Caki2 (cell line): ENCODE measurements around the gene CTSD. TPM values are rescaled to one million over a fixed set of nuclear protein-coding genes. Genes with fewer than 3 reads are reported as not detected.
"Not testable (repeated sequence)": the region's sequence is repeated elsewhere in the genome, so short reads cannot be mapped to it uniquely, and the experiment has no call there.

Source experiments
- DNase-seq: peaks from one replicate; pipeline ENCODE4 v3.0.0-alpha.2; 2015; ENCODE audit warnings: low read depth
- in situ Hi-C: cut with HindIII; loops from 2 replicates; pipeline ENCODE4 v1.10.0; 2016; ENCODE audit warnings: low sequenced_read_pairs, low pct_unique_long_range_greater_than_20kb, mixed read lengths
- total RNA-seq: library from RNA; depleted of rRNA; stranded (reverse); fragments of >200 nt; shearing (Covaris generic); gene quantifications from 2 replicates; pipeline ENCODE4 v1.2.3, GENCODE V29; 2014; ENCODE audit warnings: low replicate concordance

CTSD gene
- total RNA-seq, 1 experiment from 2014 or later: 1,654 TPM

DNA sequence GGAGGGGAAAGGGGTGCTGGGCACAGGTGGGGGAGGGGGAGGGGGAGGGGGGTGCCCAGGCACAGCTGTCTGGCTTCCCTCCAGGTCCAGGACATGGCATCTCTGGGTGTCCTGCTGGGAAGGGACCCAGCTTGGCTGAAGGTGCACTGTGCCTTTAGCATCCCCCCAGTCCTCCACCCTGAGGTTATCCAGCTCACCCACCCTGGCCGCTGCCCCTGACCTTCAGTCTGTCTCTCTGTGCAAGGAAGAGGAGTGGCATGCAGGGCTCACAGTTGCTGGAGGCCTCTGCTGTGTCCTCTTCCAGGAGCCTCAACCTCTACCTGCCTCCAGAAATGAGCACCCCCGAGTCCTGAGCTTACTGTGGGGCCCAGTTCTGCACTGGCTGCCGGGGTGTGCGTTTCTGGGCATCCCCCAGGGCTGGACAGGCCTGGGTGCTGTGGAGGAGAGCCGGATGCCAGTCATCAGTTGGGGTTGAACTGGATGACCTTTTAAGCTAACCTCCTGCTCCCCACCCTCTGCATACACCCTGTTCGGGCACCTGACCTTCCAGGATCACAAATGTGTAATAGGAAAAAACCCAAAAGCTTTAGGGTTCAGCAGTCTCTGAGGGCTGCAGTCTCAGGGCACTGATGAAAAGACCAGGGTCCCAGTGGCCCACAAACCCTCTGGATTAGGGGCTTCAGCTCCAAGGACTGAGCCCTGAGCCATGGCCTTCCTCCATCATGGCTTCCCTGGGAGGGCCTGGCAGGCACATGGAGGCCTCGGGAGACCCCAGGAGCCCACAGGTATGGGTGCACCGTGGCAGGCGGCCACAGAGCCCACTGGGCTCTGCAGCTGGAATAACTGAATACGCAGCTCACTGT is 9.6 kb upstream of the CTSD start:
- DNase-seq: no peak
- in situ Hi-C loops: no loop called here

DNA sequence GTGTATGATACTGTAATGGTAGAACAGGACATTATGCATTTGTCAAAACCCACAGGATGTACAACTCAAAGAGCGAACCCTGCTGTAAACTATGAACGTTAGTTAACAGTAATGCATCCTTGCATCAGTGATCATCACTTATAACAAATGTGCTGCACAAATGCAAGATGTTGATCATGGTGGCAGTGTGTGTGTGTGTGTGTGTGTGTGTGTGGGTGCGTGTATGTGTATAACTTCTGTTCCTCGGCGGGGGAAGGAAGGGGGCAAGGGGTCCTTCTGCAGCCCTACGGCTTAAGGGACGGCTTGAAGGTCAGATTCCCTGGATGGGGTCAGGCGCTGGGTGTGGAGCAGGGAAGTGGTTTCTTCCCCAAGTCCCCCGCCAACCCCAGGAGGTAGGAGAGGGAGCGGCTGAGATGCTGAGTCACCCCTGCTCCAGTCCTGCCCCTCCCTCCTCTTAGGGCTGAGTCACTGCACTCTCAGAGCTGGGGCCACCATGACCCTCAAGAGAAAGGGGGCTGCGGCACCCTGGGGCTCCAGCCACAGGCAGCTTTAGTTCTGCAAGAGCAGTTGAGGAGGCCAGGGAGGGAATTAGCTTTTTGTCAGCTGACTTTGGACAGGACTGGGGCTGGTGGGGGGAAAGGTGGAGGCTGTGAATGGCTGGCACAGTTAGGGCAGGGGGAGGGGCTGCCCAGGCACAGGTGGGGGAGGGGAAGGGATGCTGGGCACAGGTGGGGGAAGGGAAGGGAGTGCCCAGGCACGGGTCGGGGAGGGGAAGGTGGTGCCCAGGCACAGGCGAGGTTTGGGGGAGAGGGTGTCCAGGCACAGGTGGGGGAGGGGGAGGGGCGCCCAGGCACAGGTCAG is 8.8 kb upstream of the CTSD start:
- DNase-seq: peak; percentile 98
- in situ Hi-C loops: no loop called here

DNA sequence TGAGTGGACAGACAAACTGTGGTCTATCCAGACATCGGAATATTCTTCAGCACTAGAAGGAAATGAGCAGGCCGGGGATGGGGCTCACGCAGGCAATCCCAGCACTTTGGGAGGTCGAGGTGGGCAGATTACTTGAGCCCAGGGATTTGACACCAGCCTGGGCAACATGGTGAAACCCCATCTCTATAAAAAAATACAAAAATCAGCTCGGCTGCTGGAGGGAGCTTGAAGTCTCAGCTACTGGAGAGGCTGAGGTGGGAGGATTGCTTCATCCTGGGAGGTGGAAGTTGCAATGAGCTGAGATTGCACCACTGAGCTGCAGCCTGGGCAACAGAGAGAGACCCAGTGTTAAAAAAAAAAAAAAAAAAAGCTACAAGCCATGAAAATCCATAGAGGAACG is 8.0 kb upstream of the CTSD start:
- in situ Hi-C loops: no loop called here
- no peak for DNase-seq

DNA sequence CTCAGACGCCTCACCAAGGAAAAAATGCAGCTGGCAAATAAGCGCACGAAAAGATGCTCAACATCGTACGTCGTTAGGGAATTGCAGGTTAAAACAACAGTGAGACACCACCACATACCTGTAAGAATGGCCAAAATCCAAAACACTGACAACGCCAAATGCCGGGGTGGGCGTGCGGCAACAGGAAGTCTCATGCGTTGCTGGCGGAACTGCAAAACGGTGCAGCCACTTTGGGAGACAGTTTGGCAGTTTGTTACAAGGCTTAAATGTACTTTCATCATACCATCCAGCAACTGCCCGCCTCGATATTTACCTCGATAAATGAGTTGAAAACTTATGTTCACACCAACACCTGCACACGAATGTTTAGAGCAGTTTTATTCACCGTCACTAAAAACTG is 7.5 kb upstream of the CTSD start:
- no peak for DNase-seq
- in situ Hi-C loops: no loop called here

DNA sequence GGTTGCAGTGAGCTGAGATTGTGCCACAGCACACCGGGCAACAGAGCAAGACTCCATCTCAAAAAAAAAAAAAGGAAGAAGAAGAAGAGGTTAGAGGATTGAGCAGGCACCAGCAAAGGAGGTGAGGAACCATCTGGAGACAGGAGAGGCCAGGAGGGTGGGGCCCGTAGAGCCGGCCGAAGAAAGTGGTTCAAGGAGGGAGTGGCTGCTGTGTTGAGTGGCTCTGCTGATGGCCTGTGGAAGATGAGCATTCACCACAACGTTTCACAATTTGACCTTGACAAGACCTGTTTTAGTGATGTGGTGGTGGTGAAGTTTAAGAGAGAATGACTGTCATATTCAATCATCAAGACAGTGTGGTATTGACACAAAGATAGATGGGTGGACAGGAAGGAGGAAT is 6.8 kb upstream of the CTSD start:
- in situ Hi-C loops: no loop called here
- DNase-seq: no peak

DNA sequence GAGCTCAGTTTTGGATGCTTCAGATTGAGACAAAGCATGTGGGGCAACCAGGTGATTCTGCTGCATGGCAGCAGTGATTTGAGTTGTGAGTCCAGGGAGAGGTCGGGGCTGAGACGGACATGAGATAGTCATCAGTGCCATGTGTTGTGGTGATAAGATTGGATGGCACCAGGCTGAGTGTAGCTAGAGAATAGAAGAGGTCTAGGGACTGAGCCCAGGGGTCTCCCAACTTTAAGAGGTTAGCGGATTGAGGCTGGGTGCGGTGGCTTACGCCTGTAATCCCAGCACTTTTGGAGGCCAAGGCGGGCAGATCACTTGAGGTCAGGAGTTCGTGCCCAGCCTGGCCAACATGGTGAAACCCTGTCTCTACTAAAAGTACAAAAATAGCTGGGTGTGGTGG is 6.3 kb upstream of the CTSD start:
- DNase-seq: no peak
- in situ Hi-C loops: no loop called here

DNA sequence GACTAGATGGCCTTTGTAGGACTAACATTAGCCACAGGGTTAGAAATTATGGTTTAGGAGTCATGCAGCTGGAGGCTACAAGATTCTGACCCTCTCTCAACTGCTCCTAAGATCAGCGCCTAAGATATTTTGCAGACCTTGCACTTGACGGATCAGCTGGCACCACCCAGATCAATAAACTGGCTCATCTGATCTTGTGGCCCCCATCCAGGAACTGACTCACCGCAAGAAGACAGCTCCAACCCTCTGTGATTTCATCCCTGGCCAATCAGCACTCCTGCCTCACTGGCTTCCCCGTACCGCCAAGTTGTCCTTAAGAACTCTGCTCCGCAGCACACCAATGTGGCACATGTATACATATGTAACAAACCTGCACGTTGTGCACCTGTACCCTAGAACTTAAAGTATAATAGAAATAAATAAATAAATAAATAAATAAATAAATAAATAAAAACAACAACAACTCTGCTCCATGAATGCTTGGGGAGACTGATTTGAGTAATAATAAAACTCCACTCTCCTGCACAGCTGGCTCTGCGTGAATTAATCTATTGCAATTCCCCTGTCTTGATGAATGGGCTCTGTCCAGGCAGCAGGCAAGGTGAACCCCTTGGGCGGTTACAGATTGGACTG is 5.7 kb upstream of the CTSD start:
- in situ Hi-C loops, DNase-seq: not testable (repeated sequence)

DNA sequence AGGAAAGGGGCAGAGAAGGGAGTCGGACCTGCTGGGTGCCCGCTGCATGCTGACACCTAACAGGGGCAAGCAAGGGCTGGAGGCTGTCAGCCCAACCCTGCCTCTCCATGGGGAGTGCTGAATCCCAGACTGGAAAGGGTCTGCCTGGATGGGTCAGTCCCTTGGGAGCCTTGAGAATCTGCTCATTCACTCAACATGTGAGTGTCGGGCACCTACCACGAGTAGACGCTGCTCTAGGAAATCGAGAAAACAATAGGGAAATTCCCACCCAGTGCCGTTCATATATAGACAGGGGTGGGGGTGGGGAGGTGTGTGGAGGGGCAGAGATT is 4.4 kb upstream of the CTSD start:
- in situ Hi-C loops: no loop called here
- no peak for DNase-seq

DNA sequence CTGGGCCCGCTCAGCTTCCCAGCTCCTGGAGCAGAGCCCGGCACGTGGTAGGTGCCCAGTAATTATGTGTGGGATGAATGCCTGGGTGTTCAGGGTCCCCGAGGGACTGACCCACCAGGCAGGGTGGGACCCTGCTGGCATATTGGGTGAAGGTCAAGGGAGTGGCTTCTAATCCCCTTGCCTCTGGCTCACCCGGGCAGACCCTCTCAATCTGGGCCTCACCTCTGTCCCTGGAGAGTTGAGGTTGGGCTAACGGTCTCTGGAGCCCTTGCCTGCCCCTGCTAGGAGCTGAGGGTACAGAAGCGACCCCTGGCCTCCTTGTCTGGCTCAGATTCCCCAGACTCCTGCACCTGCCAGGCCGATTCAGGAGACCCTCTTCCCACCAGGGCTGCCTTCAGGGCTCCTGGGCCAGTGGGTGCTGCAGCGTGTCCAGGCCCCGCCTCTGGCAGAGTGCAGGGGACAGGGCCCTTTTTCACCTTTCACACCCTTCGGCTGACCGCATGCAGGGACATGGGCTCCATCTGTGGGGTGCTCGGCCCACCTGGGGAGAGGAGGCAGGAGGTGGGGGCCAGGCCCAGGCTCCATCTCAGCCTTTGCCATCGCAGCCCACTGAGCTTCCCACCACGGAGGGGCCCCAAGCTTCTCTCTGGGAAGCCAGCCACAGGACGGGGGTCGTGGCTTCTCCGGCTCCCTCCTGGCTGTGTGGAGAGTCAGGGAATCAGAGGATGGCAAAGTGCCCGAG is 3.8 kb upstream of the CTSD start:
- in situ Hi-C loops: no loop called here
- no peak for DNase-seq

DNA sequence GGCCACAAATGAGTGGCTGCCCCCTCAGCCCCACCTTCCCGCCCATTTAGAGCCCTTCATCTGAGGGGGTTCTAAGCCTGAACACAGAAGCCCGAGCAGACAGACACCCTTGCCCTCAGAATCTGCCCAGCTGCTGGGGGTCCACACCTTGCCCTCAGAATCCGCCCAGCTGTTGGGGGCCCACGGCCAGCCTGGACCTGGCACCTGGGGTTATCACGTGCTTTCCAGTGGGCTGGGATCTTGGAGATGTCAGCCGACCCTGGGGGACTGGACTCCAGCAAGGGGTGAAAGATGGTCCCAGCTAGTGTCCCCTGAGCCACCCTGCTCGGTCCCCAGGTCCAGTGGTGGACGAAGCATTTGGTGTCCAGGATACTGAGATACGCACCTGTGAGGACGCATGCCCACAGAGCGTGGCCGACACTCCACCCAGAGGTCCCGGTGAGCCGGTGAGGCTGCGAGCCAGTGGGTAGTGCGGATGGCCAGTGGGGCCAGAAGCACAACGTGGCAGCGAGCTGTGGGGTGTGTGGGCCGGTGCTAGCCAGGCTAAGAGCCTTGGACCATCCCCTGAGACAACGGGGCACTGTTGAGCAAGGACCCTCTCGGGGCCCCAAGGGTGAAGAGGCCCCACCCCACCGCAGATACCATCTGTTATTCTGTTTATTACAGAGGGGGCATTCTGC is 3.1 kb upstream of the CTSD start:
- DNase-seq: no peak
- in situ Hi-C loops: no loop called here

DNA sequence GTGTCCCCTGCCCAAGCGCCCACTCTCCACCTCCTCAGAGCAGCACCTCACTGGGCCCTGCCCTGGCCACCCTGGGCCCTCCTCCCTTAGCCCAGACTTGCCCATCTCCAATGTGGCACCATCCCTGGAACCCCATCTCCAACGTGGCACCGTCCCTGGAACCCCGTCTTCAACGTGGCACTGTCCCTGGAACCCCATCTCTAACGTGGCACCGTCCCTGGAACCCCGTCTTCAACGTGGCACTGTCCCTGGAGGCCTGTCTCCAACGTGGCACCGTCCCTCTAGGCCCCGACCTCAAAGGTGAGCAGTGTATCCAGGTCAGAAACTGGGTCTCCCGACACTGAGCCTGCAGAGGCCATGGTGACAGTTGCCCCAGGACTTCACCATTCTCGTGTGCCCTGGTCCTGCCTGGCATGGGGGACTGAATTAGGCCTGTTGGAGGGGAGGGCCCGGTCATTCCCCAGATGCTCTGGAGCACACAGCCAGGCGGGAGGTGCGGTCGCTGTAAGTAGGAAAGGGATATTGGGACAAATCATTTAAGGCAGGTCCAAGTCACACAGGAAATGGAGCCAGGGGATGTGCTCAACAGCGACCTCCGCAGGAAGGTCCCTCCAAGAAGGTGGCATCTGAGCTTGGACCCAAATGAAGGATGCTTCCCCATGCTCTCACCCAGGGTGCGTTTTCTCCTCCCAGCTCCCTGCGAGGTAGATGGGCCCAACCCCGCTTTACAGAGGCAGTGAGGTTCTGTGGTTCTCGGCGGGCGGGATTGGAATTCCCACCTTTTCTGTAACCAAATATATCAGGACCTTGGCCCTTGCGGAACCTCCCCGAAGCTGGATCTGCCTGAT is 2.4 kb upstream of the CTSD start:
- in situ Hi-C loops: no loop called here
- DNase-seq: no peak

DNA sequence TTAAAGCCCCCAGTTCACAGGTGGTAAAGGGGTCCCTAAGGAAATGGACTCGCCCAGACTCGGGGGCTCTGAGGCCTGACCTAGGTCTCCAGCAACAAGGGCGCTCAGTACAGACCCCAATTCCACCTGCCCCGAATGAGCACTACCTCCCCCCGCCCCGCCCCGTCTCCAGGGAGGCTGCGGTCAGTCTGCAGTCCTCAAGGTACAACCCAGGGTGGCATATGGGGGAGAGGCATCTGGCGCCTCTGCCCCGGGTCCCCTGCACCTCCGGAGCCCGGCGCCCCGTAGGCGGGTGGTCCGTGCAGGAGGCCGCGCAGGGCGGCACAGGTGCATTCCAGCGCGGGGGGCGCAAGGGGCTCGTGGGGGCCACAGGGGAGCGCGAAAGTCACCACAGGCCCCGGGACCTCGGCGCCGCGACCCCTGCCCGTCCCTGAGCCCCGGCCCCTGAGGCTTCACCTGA is 361 bp downstream of the CTSD start:
- in situ Hi-C loops: no loop called here

DNA sequence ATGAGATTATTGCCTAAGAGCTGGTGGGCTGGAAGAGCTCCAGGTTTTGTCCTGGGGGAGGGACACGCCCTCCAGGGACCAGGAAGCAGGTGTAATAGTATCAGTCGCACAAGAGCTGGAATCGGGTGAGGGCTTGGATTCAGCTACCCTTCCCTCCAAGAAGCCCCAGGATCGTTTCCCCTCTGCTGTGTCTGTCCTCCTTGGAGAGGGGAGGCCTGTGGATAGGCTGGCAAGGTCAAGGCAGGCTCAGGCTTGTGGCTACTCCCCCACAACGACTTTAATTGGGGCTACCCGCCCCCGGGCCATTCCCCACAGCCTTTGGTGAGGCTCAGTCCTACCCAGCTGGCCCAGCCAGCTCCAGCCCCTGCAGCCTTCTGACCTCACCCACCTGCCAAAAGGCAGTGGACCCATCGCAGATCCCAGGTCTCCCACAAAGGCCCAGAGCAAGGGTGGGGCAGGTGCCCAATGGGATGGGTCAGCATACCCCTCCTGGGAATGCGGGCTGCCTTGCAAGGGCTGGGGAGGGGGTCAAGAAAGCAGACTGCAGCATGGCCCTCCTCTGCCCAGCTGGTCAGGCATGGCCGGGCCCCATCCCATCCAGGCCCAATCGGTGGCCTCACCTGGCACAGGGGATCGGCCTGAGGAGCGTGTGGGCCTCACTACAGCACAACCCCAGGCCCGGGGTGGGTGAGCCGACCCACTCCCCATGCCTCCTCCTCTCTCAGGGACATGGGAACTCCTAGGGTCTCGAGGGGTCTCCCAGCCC is 1.0 kb downstream of the CTSD start:
- in situ Hi-C loops: no loop called here
- peak; percentile 87 for DNase-seq

More for the DNA sequence above, 361 bp downstream of the CTSD start:
- no peak for DNase-seq

DNA sequence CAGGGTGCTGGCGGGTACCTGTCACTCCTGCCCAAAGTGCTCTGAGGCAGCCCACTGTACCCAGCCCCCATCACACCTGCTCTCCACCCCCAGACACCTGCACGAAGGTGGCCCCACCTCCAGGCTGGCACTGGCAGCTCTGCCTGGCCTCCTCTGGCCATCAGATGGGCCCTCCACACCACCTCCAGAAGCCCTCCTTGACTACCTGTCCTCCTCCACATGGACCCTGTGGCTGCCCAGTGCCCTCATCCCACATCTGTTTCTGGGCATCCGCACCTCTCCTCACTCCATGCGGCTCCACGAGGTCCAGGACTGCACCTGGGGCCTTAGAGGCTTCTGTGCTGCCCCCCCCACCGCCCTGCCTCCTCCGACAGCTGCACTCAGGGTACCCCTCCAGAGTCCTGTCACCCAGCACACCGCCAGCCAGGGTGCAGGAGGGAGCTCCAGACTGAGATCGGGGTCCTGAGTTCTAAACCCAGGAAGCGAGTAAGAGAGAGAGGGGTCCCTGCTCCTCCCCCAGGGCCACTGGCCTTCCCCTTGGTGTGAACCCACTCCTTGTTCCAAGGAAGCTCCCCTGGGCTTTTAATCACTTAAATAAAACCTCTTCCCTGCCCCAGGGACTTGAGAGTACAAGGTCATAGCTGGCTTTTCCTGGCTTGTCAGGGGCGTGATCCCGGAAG is 1.7 kb downstream of the CTSD start:
- no peak for DNase-seq
- in situ Hi-C loops: no loop called here

DNA sequence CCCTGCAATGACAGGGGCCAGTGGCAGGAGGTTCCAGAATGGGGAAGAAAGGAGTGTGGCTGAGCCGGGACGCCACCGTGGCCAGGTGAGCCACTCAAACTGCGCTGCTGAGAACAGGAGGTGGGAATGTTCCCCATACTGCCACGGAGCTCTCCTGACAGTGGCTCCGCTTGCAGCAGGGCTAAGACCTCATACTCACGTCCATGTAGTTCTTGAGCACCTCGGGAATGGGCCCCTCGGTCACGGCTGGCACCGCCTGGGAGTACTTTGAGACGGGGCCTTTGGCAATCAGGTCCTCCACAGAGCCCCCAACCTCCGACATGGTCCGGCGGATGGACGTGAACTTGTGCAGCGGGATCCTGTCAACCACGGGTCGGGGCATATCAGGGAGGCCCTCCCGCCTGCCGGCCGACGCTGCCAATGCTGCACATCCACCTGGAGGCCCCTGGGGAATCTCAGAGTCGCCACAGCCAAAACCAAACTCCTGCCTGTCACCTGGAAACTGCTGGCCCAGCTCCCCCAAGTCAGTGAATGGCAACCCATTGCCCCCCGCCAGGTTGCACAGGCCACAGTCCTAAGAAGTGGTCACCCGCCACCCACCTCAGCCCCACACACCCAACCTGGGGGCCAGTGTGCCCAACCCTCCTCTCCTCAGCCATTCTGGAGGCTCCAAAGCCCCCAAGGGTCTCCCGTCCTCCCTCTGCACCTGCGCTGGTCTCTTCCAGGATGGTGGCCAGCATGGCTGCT is 2.4 kb downstream of the CTSD start:
- DNase-seq: no peak
- in situ Hi-C loops: no loop called here
